Keratinocyte (primary cell): Measurements from ENCODE around the gene CBX3. TPM values are rescaled to one million over a fixed set of nuclear protein-coding genes. Genes with fewer than 3 reads are reported as not detected.

Experiments used
- DNase-seq: peaks from one replicate; pipeline ENCODE4 v3.0.0-alpha.2; 2011; ENCODE audit warnings: low read depth, missing footprints, low spot score
- FAIRE-seq: peaks from 2 replicates; lab custom pipeline; 2011; peaks lifted over from hg19 to GRCh38; lab: Jason Lieb, UNC
- H2AFZ ChIP-seq: 2 replicates; pipeline ENCODE4 v1.6.0; 2012; ENCODE audit warnings: low read length, control low read depth, inconsistent platforms; ENCODE audit not compliant: control insufficient read depth
- H3K27ac ChIP-seq: 2 replicates; pipeline ENCODE4 v1.5.1; 2011; ENCODE audit warnings: low read length; ENCODE audit not compliant: control insufficient read depth, insufficient read depth
- H3K27me3 ChIP-seq: 3 replicates; pipeline ENCODE4 v1.6.0; 2011; ENCODE audit warnings: low read length; ENCODE audit not compliant: control insufficient read depth, insufficient read depth; ENCODE audit errors: extremely low read depth
- H3K36me3 ChIP-seq, 2 experiments: 2 replicates in 1 of 2; 3 replicates in 1 of 2; pipeline ENCODE4 v1.5.1; 2011; ENCODE audit warnings: low read length in 2 of 2, mild to moderate bottlenecking in 1 of 2; ENCODE audit not compliant: control insufficient read depth in 2 of 2, insufficient read depth in 2 of 2; ENCODE audit errors: extremely low read depth in 1 of 2
- H3K4me1 ChIP-seq: 3 replicates; pipeline ENCODE4 v1.5.1; 2011; ENCODE audit warnings: low read length; ENCODE audit not compliant: control insufficient read depth, insufficient read depth; ENCODE audit errors: extremely low read depth
- H3K4me2 ChIP-seq: 3 replicates; pipeline ENCODE4 v1.6.0; 2011; ENCODE audit warnings: low read depth, low read length; ENCODE audit not compliant: control insufficient read depth, insufficient read depth; ENCODE audit errors: extremely low read depth
- H3K4me3 ChIP-seq, 3 experiments: fragments of 200-600 bp in 1 of 3; sonication (generic) in 1 of 3; 2 replicates in 2 of 3; 3 replicates in 1 of 3; pipeline ENCODE4 v1.5.1; 2011 to 2016; ENCODE audit warnings: low read length in 3 of 3, mild to moderate bottlenecking in 3 of 3, control low read depth in 2 of 3, inconsistent platforms in 1 of 3, low read depth in 1 of 3, mixed read lengths in 1 of 3, mixed run types in 1 of 3, moderate library complexity in 1 of 3; ENCODE audit not compliant: control insufficient read depth in 2 of 3, insufficient read depth in 2 of 3; ENCODE audit errors: extremely low read depth in 1 of 3
- H3K79me2 ChIP-seq: 2 replicates; pipeline ENCODE4 v1.6.0; 2012; ENCODE audit warnings: low read length; ENCODE audit not compliant: control insufficient read depth, insufficient read depth
- H3K9ac ChIP-seq: 3 replicates; pipeline ENCODE4 v1.6.0; 2011; ENCODE audit warnings: low read length; ENCODE audit not compliant: control insufficient read depth, insufficient read depth; ENCODE audit errors: extremely low read depth
- H3K9me1 ChIP-seq: 3 replicates; pipeline ENCODE4 v1.6.0; 2011; ENCODE audit warnings: low read length; ENCODE audit not compliant: control insufficient read depth, insufficient read depth; ENCODE audit errors: extremely low read depth
- H3K9me3 ChIP-seq: 2 replicates; pipeline ENCODE4 v1.5.1; 2012; ENCODE audit warnings: low read depth, low read length; ENCODE audit not compliant: control insufficient read depth
- H4K20me1 ChIP-seq: 3 replicates; pipeline ENCODE4 v1.6.0; 2011; ENCODE audit warnings: low read length; ENCODE audit not compliant: control insufficient read depth, insufficient read depth; ENCODE audit errors: extremely low read depth
- EZH2 ChIP-seq: IDR thresholded peaks from one replicate; pipeline ENCODE4 v1.6.1; 2012; ENCODE audit warnings: inconsistent platforms, mild to moderate bottlenecking, low read length, moderate library complexity
- dilution Hi-C: fragments of 300-500 bp; cut with MboI; formaldehyde crosslinking; loops from one replicate; pipeline ENCODE4 v1.7.0; 2020; ENCODE audit warnings: low sequenced_read_pairs; ENCODE audit not compliant: extremely low pct_ligation_motif_present
- polyA plus RNA-seq, 5 experiments: library from polyadenylated mRNA; depleted of rRNA in 3 of 5; stranded (reverse) in 3 of 5; stranded (forward) in 1 of 5; unstranded in 1 of 5; fragments of >200 nt; gene quantifications; 1 replicate in 1 of 5; 2 replicates in 3 of 5; 3 replicates in 1 of 5; pipeline versions ENCODE4 v1.2.1 to v1.2.3, GENCODE V29; 2011 to 2012; ENCODE audit warnings: missing spikeins in 2 of 5, low read depth in 1 of 5, low replicate concordance in 1 of 5
- TF ChIP-seq, protein P1 (sequence below), 3 experiments: IDR thresholded peaks in 1 of 3; conservative IDR thresholded peaks in 1 of 3; optimal IDR thresholded peaks in 1 of 3; 2 replicates in 2 of 3; 3 replicates in 1 of 3; pipeline versions ENCODE3 to v1.5.1; 2011; ENCODE audit warnings: low read length in 3 of 3, mild to moderate bottlenecking in 3 of 3, moderate library complexity in 2 of 3, control low read depth in 1 of 3, inconsistent platforms in 1 of 3; ENCODE audit not compliant: insufficient read depth in 2 of 3; ENCODE audit errors: extremely low read depth in 1 of 3

Gene CBX3
- polyA plus RNA-seq, 1 donor (not counting 4 experiments of a cell fraction or from before 2014, with no cell fraction given), result 161 TPM

GRCh38 chr7:26189697-26190096 is 11.8 kb upstream of the CBX3 start:
- peaks cover 36% of the 10 kb centered on the region for H3K79me2 ChIP-seq

GRCh38 chr7:26190417-26190869 is 11.1 kb upstream of the CBX3 start:
- TF ChIP-seq, protein P1, sequence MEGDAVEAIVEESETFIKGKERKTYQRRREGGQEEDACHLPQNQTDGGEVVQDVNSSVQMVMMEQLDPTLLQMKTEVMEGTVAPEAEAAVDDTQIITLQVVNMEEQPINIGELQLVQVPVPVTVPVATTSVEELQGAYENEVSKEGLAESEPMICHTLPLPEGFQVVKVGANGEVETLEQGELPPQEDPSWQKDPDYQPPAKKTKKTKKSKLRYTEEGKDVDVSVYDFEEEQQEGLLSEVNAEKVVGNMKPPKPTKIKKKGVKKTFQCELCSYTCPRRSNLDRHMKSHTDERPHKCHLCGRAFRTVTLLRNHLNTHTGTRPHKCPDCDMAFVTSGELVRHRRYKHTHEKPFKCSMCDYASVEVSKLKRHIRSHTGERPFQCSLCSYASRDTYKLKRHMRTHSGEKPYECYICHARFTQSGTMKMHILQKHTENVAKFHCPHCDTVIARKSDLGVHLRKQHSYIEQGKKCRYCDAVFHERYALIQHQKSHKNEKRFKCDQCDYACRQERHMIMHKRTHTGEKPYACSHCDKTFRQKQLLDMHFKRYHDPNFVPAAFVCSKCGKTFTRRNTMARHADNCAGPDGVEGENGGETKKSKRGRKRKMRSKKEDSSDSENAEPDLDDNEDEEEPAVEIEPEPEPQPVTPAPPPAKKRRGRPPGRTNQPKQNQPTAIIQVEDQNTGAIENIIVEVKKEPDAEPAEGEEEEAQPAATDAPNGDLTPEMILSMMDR (optimal IDR thresholded peaks at IDR 0.05 in 1 of 3, IDR thresholded peaks at IDR 0.05 in 1 of 3, conservative IDR thresholded peaks at IDR 0.05 in 1 of 3; ENCODE audit: extremely low read depth in 1 of 3, insufficient read depth in 2 of 3, low read length in 3 of 3), result no peak
- TF ChIP-seq EZH2, result no peak
- Histone ChIP-seq H3K79me2 (peaks cover 44% of the 10 kb centered on the region), H3K4me2 (no peak overlapping the region), H3K27me3 (no peaks in the 10 kb centered on the region), H3K9ac (no peak overlapping the region), H4K20me1 (peaks cover 28% of the 10 kb centered on the region), H3K9me3 (no peaks in the 10 kb centered on the region), H3K36me3 (peaks cover 32 to 64% of the 10 kb centered on the region in 2 experiments), H3K4me1 (no peaks in the 10 kb centered on the region), H2AFZ (no peak overlapping the region), H3K4me3 (no peak overlapping the region), H3K27ac (no peak overlapping the region), H3K9me1 (no peaks in the 10 kb centered on the region)
- dilution Hi-C loops, result no loop called here
- no peak for FAIRE-seq
- no peak for DNase-seq

More at GRCh38 chr7:26189697-26190096, 11.8 kb upstream of the CBX3 start:
- Histone ChIP-seq H3K36me3 (peaks cover 31 to 63% of the 10 kb centered on the region in 2 experiments), H3K4me2 (no peak overlapping the region), H3K27me3 (no peaks in the 10 kb centered on the region), H3K27ac (no peak overlapping the region), H4K20me1 (peaks cover 27% of the 10 kb centered on the region), H2AFZ (no peak overlapping the region), H3K9ac (no peak overlapping the region), H3K4me1 (no peaks in the 10 kb centered on the region), H3K9me3 (no peaks in the 10 kb centered on the region), H3K4me3 (no peak overlapping the region), H3K9me1 (no peaks in the 10 kb centered on the region)
- TF ChIP-seq EZH2, result no peak
- TF ChIP-seq, protein P1 (optimal IDR thresholded peaks at IDR 0.05 in 1 of 3, IDR thresholded peaks at IDR 0.05 in 1 of 3, conservative IDR thresholded peaks at IDR 0.05 in 1 of 3; ENCODE audit: extremely low read depth in 1 of 3, insufficient read depth in 2 of 3, low read length in 3 of 3), result no peak
- FAIRE-seq (no peak), DNase-seq (no peak)
- dilution Hi-C loops, result no loop called here
